Activated naive CD4-positive, alpha-beta T cell treated with anti-CD3 and anti-CD28 coated beads, Interleukin-2, amount 10 ng/mL, durations not matched to agents 7 days and 5 days (primary cell): Measurements from ENCODE around the gene APOA1.
"Not testable (repeated sequence)": the region's sequence is repeated elsewhere in the genome, so short reads cannot be mapped to it uniquely, and the experiment has no call there.

Source experiments
- CTCF ChIA-PET: fragments of 350-600 bp; sonication (Branson Sonifier 250); formaldehyde crosslinking; loops from one replicate; lab custom pipeline; 2021; ENCODE audit warnings: antibody characterized with exemption; lab: Charles Lee
- DNase-seq: peaks from one replicate; pipeline ENCODE4 v3.0.0-alpha.2; 2020
- H3K27ac Mint-ChIP-seq: one replicate; pipeline ENCODE4 v1.8.0; 2021; ENCODE audit warnings: mild to moderate bottlenecking, moderate library complexity, mixed read lengths
- H3K27me3 Mint-ChIP-seq: one replicate; pipeline ENCODE4 v1.8.0; 2021; ENCODE audit warnings: mild to moderate bottlenecking, mixed read lengths
- H3K36me3 Mint-ChIP-seq: one replicate; pipeline ENCODE4 v1.8.0; 2021; ENCODE audit warnings: mixed read lengths
- H3K4me1 Mint-ChIP-seq: one replicate; pipeline ENCODE4 v1.8.0; 2021; ENCODE audit warnings: mixed read lengths
- H3K4me3 Mint-ChIP-seq: one replicate; pipeline ENCODE4 v1.8.0; 2021; ENCODE audit warnings: mild to moderate bottlenecking, moderate library complexity, mixed read lengths
- H3K9me3 Mint-ChIP-seq: one replicate; pipeline ENCODE4 v1.8.0; 2021; ENCODE audit warnings: mixed read lengths

Gene APOA1

GRCh38 chr11:116835791-116836631, 1.4 kb downstream of the APOA1 start:
- CTCF ChIA-PET: interaction anchor here (0.7 to 8.5 kb wide), 43 partner anchors 9 to 391 kb away, joined by 3 to 139 read pairs (median 4); partner anchors contain the start of genes APOA4, APOA5, BUD13 and PAFAH1B2
- H3K27ac Mint-ChIP-seq: peak overlapping the region; percentile 74

GRCh38 chr11:116835042-116835772, 2.2 kb downstream of the APOA1 start:
- no peaks in the 10 kb centered on the region for H3K9me3 Mint-ChIP-seq

More at GRCh38 chr11:116835791-116836631, 1.4 kb downstream of the APOA1 start:
- H3K27me3 Mint-ChIP-seq: peaks cover 34% of the 10 kb centered on the region
- H3K36me3 Mint-ChIP-seq: no peaks in the 10 kb centered on the region
- H3K4me3 Mint-ChIP-seq: peak overlapping the region; percentile 67
- peak; percentile 89 for DNase-seq
- peaks cover 20% of the 10 kb centered on the region for H3K4me1 Mint-ChIP-seq
- no peaks in the 10 kb centered on the region for H3K9me3 Mint-ChIP-seq

GRCh38 chr11:116834535-116835041, 2.8 kb downstream of the APOA1 start:
- Mint-ChIP-seq H3K4me1 (peaks cover 16% of the 10 kb centered on the region), H3K27me3 (peaks cover 36% of the 10 kb centered on the region), H3K4me3 (peak overlapping the region; percentile 31)
- DNase-seq: peak; percentile 17
- not testable (repeated sequence) for H3K36me3 Mint-ChIP-seq, H3K9me3 Mint-ChIP-seq, H3K27ac Mint-ChIP-seq
- CTCF ChIA-PET: interaction anchor here (0.9 to 8.5 kb wide), 7 partner anchors 11 to 271 kb away, joined by 3 to 139 read pairs (median 21); partner anchors contain the start of genes APOA4, APOA5 and ZPR1

More at GRCh38 chr11:116835042-116835772, 2.2 kb downstream of the APOA1 start:
- Mint-ChIP-seq H3K4me3 (peak overlapping the region; percentile 67), H3K4me1 (peaks cover 16% of the 10 kb centered on the region), H3K27ac (peak overlapping the region; percentile 74), H3K27me3 (peaks cover 36% of the 10 kb centered on the region), H3K36me3 (no peaks in the 10 kb centered on the region)
- DNase-seq: peak; percentile 19
- CTCF ChIA-PET: interaction anchor here (0.8 to 8.5 kb wide), 37 partner anchors 9 to 392 kb away, joined by 3 to 139 read pairs (median 5); partner anchors contain the start of genes APOA4, APOA5, BUD13 and PAFAH1B2

GRCh38 chr11:116833816-116834534, 3.4 kb downstream of the APOA1 start:
- Mint-ChIP-seq H3K27me3 (peaks cover 36% of the 10 kb centered on the region), H3K9me3 (no peaks in the 10 kb centered on the region), H3K4me1 (peaks cover 16% of the 10 kb centered on the region), H3K27ac (no peak overlapping the region), H3K4me3 (no peak overlapping the region), H3K36me3 (no peaks in the 10 kb centered on the region)
- CTCF ChIA-PET: interaction anchor here (0.9 to 8.5 kb wide), 3 partner anchors 10 to 45 kb away, joined by 3 to 139 read pairs (median 3); partner anchors contain the start of genes APOA5 and ZPR1
- DNase-seq: peak; percentile 19

GRCh38 chr11:116833491-116833815, 4.0 kb downstream of the APOA1 start:
- H3K27me3 Mint-ChIP-seq: peaks cover 36% of the 10 kb centered on the region
- no peak overlapping the region for H3K27ac Mint-ChIP-seq
- CTCF ChIA-PET: interaction anchor here (0.9 to 8.5 kb wide), 3 partner anchors 10 to 45 kb away, joined by 3 to 139 read pairs (median 3); partner anchors contain the start of genes APOA5 and ZPR1
- no peak for DNase-seq
- no peaks in the 10 kb centered on the region for H3K36me3 Mint-ChIP-seq
- H3K9me3 Mint-ChIP-seq: no peaks in the 10 kb centered on the region
- H3K4me3 Mint-ChIP-seq: no peak overlapping the region
- H3K4me1 Mint-ChIP-seq: peaks cover 16% of the 10 kb centered on the region

GRCh38 chr11:116832350-116833290, 4.8 kb downstream of the APOA1 start:
- Mint-ChIP-seq H3K4me1 (peaks cover 16% of the 10 kb centered on the region), H3K36me3 (no peaks in the 10 kb centered on the region), H3K4me3 (no peak overlapping the region), H3K9me3 (no peaks in the 10 kb centered on the region), H3K27me3 (peaks cover 36% of the 10 kb centered on the region), H3K27ac (no peak overlapping the region)
- CTCF ChIA-PET: interaction anchor here (1.0 to 8.5 kb wide), 3 partner anchors 13 to 274 kb away, joined by 3 to 139 read pairs (median 4); partner anchors contain the start of genes APOA5 and ZPR1
- no peak for DNase-seq

GRCh38 chr11:116831790-116832349, 5.6 kb downstream of the APOA1 start:
- no peak overlapping the region for H3K27ac Mint-ChIP-seq
- peaks cover 36% of the 10 kb centered on the region for H3K27me3 Mint-ChIP-seq
- H3K4me3 Mint-ChIP-seq: no peak overlapping the region
- no peaks in the 10 kb centered on the region for H3K36me3 Mint-ChIP-seq
- peaks cover 16% of the 10 kb centered on the region for H3K4me1 Mint-ChIP-seq
- CTCF ChIA-PET: no interaction called here
- H3K9me3 Mint-ChIP-seq: no peaks in the 10 kb centered on the region
- no peak for DNase-seq

GRCh38 chr11:116830184-116830912, 7.1 kb downstream of the APOA1 start:
- Mint-ChIP-seq H3K36me3 (no peaks in the 10 kb centered on the region), H3K27me3 (peaks cover 27% of the 10 kb centered on the region), H3K27ac (no peak overlapping the region), H3K4me3 (no peak overlapping the region), H3K4me1 (peaks cover 8% of the 10 kb centered on the region), H3K9me3 (no peaks in the 10 kb centered on the region)
- no peak for DNase-seq
- CTCF ChIA-PET: no interaction called here

GRCh38 chr11:116829525-116830183, 7.8 kb downstream of the APOA1 start, which contains the start of gene APOC3:
Gene APOC3, plus strand, starts transcription at chr11:116829907. Its CDS starts 676 bp downstream, at chr11:116830583.
- Mint-ChIP-seq H3K4me3 (no peak within 1 kb of the TSS), H3K27me3 (peaks cover 22% of the 10 kb centered on the region), H3K27ac (no peak within 1 kb of the TSS), H3K36me3 (no peaks in the 10 kb centered on the region), H3K4me1 (peaks cover under 1% of the 10 kb centered on the region), H3K9me3 (no peaks in the 10 kb centered on the region)
- CTCF ChIA-PET: no interaction called here
- DNase-seq: no peak

- CTCF ChIA-PET: interaction anchor here (0.6 to 0.7 kb wide), 2 partner anchors 51 to 276 kb away, joined by 3 to 4 read pairs; no protein-coding TSS in a partner anchor
- Mint-ChIP-seq H3K36me3 (no peaks in the 10 kb centered on the region), H3K9me3 (no peaks in the 10 kb centered on the region), H3K4me1 (no peaks in the 10 kb centered on the region), H3K4me3 (no peak overlapping the region), H3K27ac (no peak overlapping the region), H3K27me3 (peaks cover 17% of the 10 kb centered on the region)
- no peak for DNase-seq
Observed at GRCh38 chr11:116828632-116829524, 8.5 kb downstream of the APOA1 start.
